ENCODE data around the gene BACH1.

BACH1 gene

GRCh38 chr21:29332461-29333362 lies 34.0 kb downstream of the BACH1 start:
- no peaks in the 10 kb centered on the region for H3K9me3 ChIP-seq
- no peak for TF ChIP-seq CTCF (IDR thresholded peaks at IDR 0.05; ENCODE audit: low read depth, low read length)
- DNase-seq, result no peak
- H3K4me3 ChIP-seq (ENCODE audit: low read depth, low read length), result no peak overlapping the region
- H3K36me3 ChIP-seq, result peaks cover 10% of the 10 kb centered on the region
- no peaks in the 10 kb centered on the region for H3K4me1 ChIP-seq
- H3K27me3 ChIP-seq, result no peaks in the 10 kb centered on the region

- H3K27me3 ChIP-seq, result no peaks in the 10 kb centered on the region
- no peak overlapping the region for H3K4me3 ChIP-seq (ENCODE audit: low read depth, low read length)
- H3K36me3 ChIP-seq, result peaks cover 10% of the 10 kb centered on the region
- no peaks in the 10 kb centered on the region for H3K4me1 ChIP-seq
- no peak for TF ChIP-seq CTCF (IDR thresholded peaks at IDR 0.05; ENCODE audit: low read depth, low read length)
- DNase-seq, result no peak
- no peaks in the 10 kb centered on the region for H3K9me3 ChIP-seq
Measured at GRCh38 chr21:29333406-29333805, 34.7 kb downstream of the BACH1 start.

- H3K4me1 ChIP-seq, result no peaks in the 10 kb centered on the region
- no peaks in the 10 kb centered on the region for H3K9me3 ChIP-seq
- H3K4me3 ChIP-seq (ENCODE audit: low read depth, low read length), result no peak overlapping the region
- DNase-seq, result no peak
- H3K27me3 ChIP-seq, result no peaks in the 10 kb centered on the region
- no peaks in the 10 kb centered on the region for H3K36me3 ChIP-seq
- TF ChIP-seq CTCF (IDR thresholded peaks at IDR 0.05; ENCODE audit: low read depth, low read length), result no peak
Measured at GRCh38 chr21:29334717-29335428, 36.2 kb downstream of the BACH1 start.

- no peaks in the 10 kb centered on the region for H3K36me3 ChIP-seq
- H3K4me3 ChIP-seq (ENCODE audit: low read depth, low read length), result no peak overlapping the region
- H3K9me3 ChIP-seq, result no peaks in the 10 kb centered on the region
- DNase-seq, result no peak
- no peaks in the 10 kb centered on the region for H3K4me1 ChIP-seq
- no peaks in the 10 kb centered on the region for H3K27me3 ChIP-seq
- TF ChIP-seq CTCF (IDR thresholded peaks at IDR 0.05; ENCODE audit: low read depth, low read length), result no peak; the same call in 1 of the 2 replicates
Measured at GRCh38 chr21:29335720-29336119, 37.0 kb downstream of the BACH1 start.

- no peaks in the 10 kb centered on the region for H3K27me3 ChIP-seq
- H3K4me3 ChIP-seq (ENCODE audit: low read depth, low read length), result no peak overlapping the region
- no peaks in the 10 kb centered on the region for H3K36me3 ChIP-seq
- TF ChIP-seq CTCF (IDR thresholded peaks at IDR 0.05; ENCODE audit: low read depth, low read length), result no peak
- no peaks in the 10 kb centered on the region for H3K9me3 ChIP-seq
- H3K4me1 ChIP-seq, result no peaks in the 10 kb centered on the region
- DNase-seq, result no peak
Measured at GRCh38 chr21:29338256-29338655, 39.5 kb downstream of the BACH1 start.

GRCh38 chr21:29340228-29340627 lies 41.5 kb downstream of the BACH1 start:
- Histone ChIP-seq H3K9me3 (no peaks in the 10 kb centered on the region), H3K27me3 (no peaks in the 10 kb centered on the region), H3K4me3 (ENCODE audit: low read depth, low read length) (no peak overlapping the region), H3K4me1 (no peaks in the 10 kb centered on the region), H3K36me3 (no peaks in the 10 kb centered on the region)
- no peak for TF ChIP-seq CTCF (IDR thresholded peaks at IDR 0.05; ENCODE audit: low read depth, low read length)
- DNase-seq, result no peak

Measured in BE2C (cell line).